Measurements from ENCODE around the gene KMT5B. TPM values are rescaled to one million over a fixed set of nuclear protein-coding genes. Genes with fewer than 3 reads are reported as not detected.

KMT5B gene
- total and polyA plus RNA-seq, 2 of the 13 experiments (the other 11 are each of a cell fraction or from before 2014, with no cell fraction given): 17.6 to 23.7 TPM

- ATAC-seq (peak; percentile 43), FAIRE-seq (no peak), DNase-seq (ENCODE audit: low spot score) (no peak)
- peak overlapping the region; percentile 97 for H3K4me2 ChIP-seq (ENCODE audit: low read depth, low read length)
- ChIA-PET POLR2A (interaction anchor here (1.0 to 6.1 kb wide), 13 partner anchors 16 to 245 kb away, joined by 3 to 73 read pairs (median 5); partner anchors contain the start of genes C11orf24 and PPP6R3), CTCF (ENCODE audit: low intra/inter-chr PET ratio, low total read pairs) (no interaction called here)
- no TSS peak for BruUV-seq (replicated peaks)
- in situ Hi-C loops (cut with HindIII; ENCODE audit: extremely low pct_ligation_motif_present, low pct_unique_long_range_greater_than_20kb): no loop called here
- H3K4me1 ChIP-seq (ENCODE audit: insufficient read depth, low read length): peaks cover 48% of the 10 kb centered on the region
- H3K4me3 ChIP-seq (replicated peaks in 1 of 3; ENCODE audit: insufficient read depth in 1 of 3, low read depth in 2 of 3, low read length in 3 of 3): peak overlapping the region; percentile 51 to 73 (median 59)
- H3K27ac ChIP-seq (ENCODE audit: extremely low read length, insufficient read depth, low read length): peak overlapping the region; percentile 16
- no peaks in the 10 kb centered on the region for H3K36me3 ChIP-seq (replicated peaks in 1 of 2; ENCODE audit: control insufficient read depth in 1 of 2, insufficient read depth in 2 of 2, low read length in 2 of 2)
- 23% methylated on average over 3 of the region's 6 CpGs for WGBS (ENCODE audit: low lambda C conversion rate)
- H3K9ac ChIP-seq (ENCODE audit: insufficient read depth, low read depth, low read length): peak overlapping the region; percentile 65
- intact Hi-C loops (cut with micrococcal nuclease; ENCODE audit: unreplicated experiment): no loop called here
- no peak overlapping the region for H2AFZ ChIP-seq (ENCODE audit: low read length)
- peaks cover 20% of the 10 kb centered on the region for H3K79me2 ChIP-seq (ENCODE audit: insufficient read depth, low read length)
- no peaks in the 10 kb centered on the region for H3K9me3 ChIP-seq (ENCODE audit: low read length)
- peaks cover 18% of the 10 kb centered on the region for H4K20me1 ChIP-seq (ENCODE audit: insufficient read depth, low read length)
- no peaks in the 10 kb centered on the region; a peak in 1 of 5 replicates for H3K27me3 ChIP-seq (ENCODE audit: control insufficient read depth in 1 of 2, insufficient read depth in 2 of 2, low read length in 2 of 2)
- TF ChIP-seq SOX6 (IDR thresholded peaks at IDR 0.05): no peak
- TF ChIP-seq SOX6 (CRISPR knock-in tag; IDR thresholded peaks at IDR 0.05): 0 out of 2 replicates have a peak, but pooled peaks have one; percentile 11
- 0 out of 2 replicates have a peak, but pooled peaks have one; percentile 1 for TF ChIP-seq ZNF598 (CRISPR knock-in tag; IDR thresholded peaks at IDR 0.05; ENCODE audit: borderline replicate concordance)
- TF ChIP-seq PHF5A (CRISPR knock-in tag; IDR thresholded peaks at IDR 0.05; ENCODE audit: low read depth, unreplicated experiment): no peak
- peak; percentile 7; the same call in 1 of the 2 replicates for TF ChIP-seq ATF2 (CRISPR knock-in tag; IDR thresholded peaks at IDR 0.05)
- peak; percentile 31; the same call in 1 of the 2 replicates for TF ChIP-seq ZNF574 (CRISPR knock-in tag; IDR thresholded peaks at IDR 0.05)
- 0 out of 2 replicates have a peak, but pooled peaks have one; percentile 5 for TF ChIP-seq ZNF563 (CRISPR knock-in tag; IDR thresholded peaks at IDR 0.05)
- TF ChIP-seq ZXDC (CRISPR knock-in tag; IDR thresholded peaks at IDR 0.05): peak; percentile 30; the same call in 1 of the 2 replicates
- no peak for TF ChIP-seq NFKB2 (CRISPR knock-in tag; IDR thresholded peaks at IDR 0.05; ENCODE audit: borderline replicate concordance)
- 0 out of 2 replicates have a peak, but pooled peaks have one; percentile 26 for TF ChIP-seq ZNF576 (CRISPR knock-in tag; IDR thresholded peaks at IDR 0.05)
- no peak for TF ChIP-seq ZNF30 (CRISPR knock-in tag; IDR thresholded peaks at IDR 0.05)
- no peak for TF ChIP-seq STAG1 (CRISPR knock-in tag; IDR thresholded peaks at IDR 0.05)
- peak; percentile 49 for TF ChIP-seq AGO2 (optimal IDR thresholded peaks at IDR 0.05; ENCODE audit: low read depth, low read length)
- TF ChIP-seq MXD1 (CRISPR knock-in tag; IDR thresholded peaks at IDR 0.05): 0 out of 2 replicates have a peak, but pooled peaks have one; percentile 26
- TF ChIP-seq ZNF337 (CRISPR knock-in tag; IDR thresholded peaks at IDR 0.05; ENCODE audit: borderline replicate concordance, low read depth): no peak
- no peak for TF ChIP-seq ZNF460 (CRISPR knock-in tag; IDR thresholded peaks at IDR 0.05; ENCODE audit: borderline replicate concordance)
Measured at GRCh38 chr11:68215524-68216170, 2.6 kb upstream of the KMT5B start.

Measured in HepG2 (cell line).